Neural crest cell (in vitro differentiated cells): ENCODE data around the gene EP400. TPM values are rescaled to one million over a fixed set of nuclear protein-coding genes. Genes with fewer than 3 reads are reported as not detected.

Experiments used
- DNase-seq: peaks from one replicate; pipeline ENCODE4 v3.0.0; 2021; ENCODE audit warnings: low read depth, mixed read lengths, low spot score
- H3K27ac Mint-ChIP-seq: one replicate; pipeline ENCODE4 v1.8.0; 2021; ENCODE audit warnings: mild to moderate bottlenecking, mixed read lengths; ENCODE audit not compliant: unreplicated experiment
- H3K27me3 Mint-ChIP-seq: 2 replicates; pipeline ENCODE4 v1.8.0; 2021; ENCODE audit warnings: low read depth, mild to moderate bottlenecking, mixed read lengths
- H3K36me3 Mint-ChIP-seq: 2 replicates; pipeline ENCODE4 v1.8.0; 2021; ENCODE audit warnings: low read depth, mild to moderate bottlenecking, mixed read lengths
- H3K4me1 Mint-ChIP-seq: 2 replicates; pipeline ENCODE4 v1.8.0; 2021; ENCODE audit warnings: mixed read lengths
- H3K4me3 Mint-ChIP-seq: one replicate; pipeline ENCODE4 v1.8.0; 2021; ENCODE audit warnings: mild to moderate bottlenecking, mixed read lengths
- H3K9me3 Mint-ChIP-seq: 2 replicates; pipeline ENCODE4 v1.8.0; 2021; ENCODE audit warnings: mixed read lengths
- CTCF ChIP-seq: fragments of 200-600 bp; sonication (generic); conservative IDR thresholded peaks from 2 replicates; pipeline ENCODE4 v1.5.0; 2021; ENCODE audit warnings: antibody characterized with exemption, mild to moderate bottlenecking
- total RNA-seq: library from RNA; stranded (reverse); gene quantifications from 2 replicates; pipeline ENCODE4 v1.2.1, GENCODE V29; 2021

Gene EP400
- total RNA-seq, 1 donor from 2014 or later, result 73.4 TPM

GRCh38 chr12:132084621-132085290, 135.0 kb downstream of the EP400 start:
- no peak for TF ChIP-seq CTCF
- DNase-seq, result peak; percentile 65
- Mint-ChIP-seq H3K27ac (peak overlapping the region; percentile 87), H3K27me3 (peaks cover 5% of the 10 kb centered on the region), H3K36me3 (peaks cover 2% of the 10 kb centered on the region), H3K4me1 (peaks cover 27% of the 10 kb centered on the region), H3K4me3 (peak overlapping the region; percentile 95), H3K9me3 (no peaks in the 10 kb centered on the region)

GRCh38 chr12:132085291-132085635, 135.5 kb downstream of the EP400 start:
- no peak for DNase-seq

GRCh38 chr12:132089407-132089910, 139.7 kb downstream of the EP400 start:
- H3K27me3 Mint-ChIP-seq, result peaks cover 3% of the 10 kb centered on the region

More at GRCh38 chr12:132085291-132085635, 135.5 kb downstream of the EP400 start:
- Mint-ChIP-seq H3K4me3 (peak overlapping the region; percentile 95), H3K4me1 (peaks cover 27% of the 10 kb centered on the region), H3K27ac (peak overlapping the region; percentile 87), H3K36me3 (peaks cover 4% of the 10 kb centered on the region), H3K9me3 (no peaks in the 10 kb centered on the region), H3K27me3 (peaks cover 5% of the 10 kb centered on the region)
- no peak for TF ChIP-seq CTCF

GRCh38 chr12:132094269-132094891, 144.6 kb downstream of the EP400 start:
- peaks cover 17% of the 10 kb centered on the region for H3K36me3 Mint-ChIP-seq

More at GRCh38 chr12:132089407-132089910, 139.7 kb downstream of the EP400 start:
- no peak for DNase-seq
- Mint-ChIP-seq H3K4me1 (peaks cover 21% of the 10 kb centered on the region), H3K9me3 (no peaks in the 10 kb centered on the region), H3K4me3 (no peak overlapping the region), H3K36me3 (peaks cover 7% of the 10 kb centered on the region), H3K27ac (no peak overlapping the region)
- TF ChIP-seq CTCF, result no peak

More at GRCh38 chr12:132094269-132094891, 144.6 kb downstream of the EP400 start:
- no peak overlapping the region for H3K27ac Mint-ChIP-seq
- H3K9me3 Mint-ChIP-seq, result no peaks in the 10 kb centered on the region
- DNase-seq, result no peak
- no peaks in the 10 kb centered on the region for H3K4me1 Mint-ChIP-seq
- no peaks in the 10 kb centered on the region for H3K27me3 Mint-ChIP-seq
- H3K4me3 Mint-ChIP-seq, result no peak overlapping the region
- no peak for TF ChIP-seq CTCF
